Body of pancreas (tissue), 4 donors: ENCODE results near the gene RBM44.

Experiments
- CTCF ChIP-seq, 7 experiments: fragments of 450-650 bp in 4 of 7; fragments of 200-600 bp in 3 of 7; sonication (generic) in 3 of 7; IDR thresholded peaks; one replicate each; pipeline ENCODE4 v1.5.1; 2016 to 2019; ENCODE audit warnings: antibody characterized with exemption in 7 of 7
- POLR2A ChIP-seq, 3 donors: fragments of 450-650 bp; IDR thresholded peaks; one replicate each; pipeline ENCODE4 v1.6.1; 2016; ENCODE audit warnings: antibody characterized with exemption in 3 of 3, mild to moderate bottlenecking in 2 of 3

DNA sequence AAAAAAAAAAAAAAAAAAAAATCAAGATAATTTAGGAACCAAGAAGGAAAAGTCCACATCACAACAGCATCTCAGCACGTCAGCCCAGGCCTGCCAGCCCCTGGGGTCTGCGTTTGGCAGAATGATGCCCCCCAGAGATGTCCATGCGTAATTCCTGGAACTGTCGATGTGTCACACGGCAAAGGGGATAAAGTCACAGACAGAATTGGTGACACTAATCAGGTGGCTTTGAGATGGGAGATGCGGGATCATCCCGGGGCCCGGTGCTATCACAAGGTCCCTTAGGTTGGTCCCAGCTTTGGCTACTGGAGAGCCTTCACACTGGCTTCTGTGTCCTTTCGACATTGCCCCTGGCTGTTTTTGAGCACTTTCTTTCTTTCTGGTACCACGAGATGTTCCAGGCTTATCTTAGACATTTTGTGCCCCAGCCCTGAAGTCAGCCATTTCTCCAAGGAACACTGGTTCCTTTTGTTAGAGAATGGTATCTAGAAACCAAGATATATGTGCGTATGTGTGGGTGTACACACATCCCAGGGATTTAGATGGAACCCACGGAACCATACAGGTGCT, 81.5 kb downstream of the RBM44 start:
- no peak for TF ChIP-seq POLR2A (IDR thresholded peaks at IDR 0.05)
- TF ChIP-seq CTCF (IDR thresholded peaks at IDR 0.05): no peak
